ENCODE results near the gene PRRX2.

Gene PRRX2

GRCh38 chr9:129665389-129665775 is at the start of gene PRRX2:
TSS of gene PRRX2 (plus strand) at chr9:129665647. CDS start at chr9:129665868, 221 bp downstream.
- no peak for DNase-seq (ENCODE audit: extremely low read depth, low read depth)
- TF ChIP-seq, protein P1, sequence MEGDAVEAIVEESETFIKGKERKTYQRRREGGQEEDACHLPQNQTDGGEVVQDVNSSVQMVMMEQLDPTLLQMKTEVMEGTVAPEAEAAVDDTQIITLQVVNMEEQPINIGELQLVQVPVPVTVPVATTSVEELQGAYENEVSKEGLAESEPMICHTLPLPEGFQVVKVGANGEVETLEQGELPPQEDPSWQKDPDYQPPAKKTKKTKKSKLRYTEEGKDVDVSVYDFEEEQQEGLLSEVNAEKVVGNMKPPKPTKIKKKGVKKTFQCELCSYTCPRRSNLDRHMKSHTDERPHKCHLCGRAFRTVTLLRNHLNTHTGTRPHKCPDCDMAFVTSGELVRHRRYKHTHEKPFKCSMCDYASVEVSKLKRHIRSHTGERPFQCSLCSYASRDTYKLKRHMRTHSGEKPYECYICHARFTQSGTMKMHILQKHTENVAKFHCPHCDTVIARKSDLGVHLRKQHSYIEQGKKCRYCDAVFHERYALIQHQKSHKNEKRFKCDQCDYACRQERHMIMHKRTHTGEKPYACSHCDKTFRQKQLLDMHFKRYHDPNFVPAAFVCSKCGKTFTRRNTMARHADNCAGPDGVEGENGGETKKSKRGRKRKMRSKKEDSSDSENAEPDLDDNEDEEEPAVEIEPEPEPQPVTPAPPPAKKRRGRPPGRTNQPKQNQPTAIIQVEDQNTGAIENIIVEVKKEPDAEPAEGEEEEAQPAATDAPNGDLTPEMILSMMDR (IDR thresholded peaks at IDR 0.05; ENCODE audit: low read depth, low read length, missing control alignments): no peak
- peak within 1 kb of the TSS; percentile 68 for H3K4me3 ChIP-seq (replicated peaks; ENCODE audit: low read depth, low read length)

DNA sequence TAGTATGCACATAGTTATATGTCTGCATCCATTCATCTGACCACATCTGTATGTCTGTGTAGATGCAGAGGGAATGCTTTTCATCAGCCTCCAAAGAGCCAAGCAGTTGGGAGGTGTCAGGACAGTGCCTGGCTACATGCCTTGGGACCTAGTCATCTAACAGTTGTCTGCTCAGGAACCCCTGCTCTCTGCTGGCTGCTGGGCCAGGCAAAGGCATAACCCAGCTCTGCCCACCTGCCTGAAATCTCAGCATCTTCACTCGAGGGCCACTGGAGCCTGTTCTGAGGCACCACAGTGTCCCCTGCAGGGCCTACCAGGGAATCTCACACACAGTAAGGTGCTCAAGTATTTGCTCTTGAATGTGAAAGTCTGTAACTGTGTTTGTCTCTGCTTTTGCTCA is 48.3 kb upstream of the PRRX2 start:
- TF ChIP-seq, protein P1 (IDR thresholded peaks at IDR 0.05; ENCODE audit: low read depth, low read length, missing control alignments): peak; percentile 70
- no peak for DNase-seq (ENCODE audit: extremely low read depth, low read depth)

GRCh38 chr9:129619787-129620668 is 45.4 kb upstream of the PRRX2 start:
- TF ChIP-seq, protein P1 (IDR thresholded peaks at IDR 0.05; ENCODE audit: low read depth, low read length, missing control alignments): peak; percentile 11
- no peak for DNase-seq (ENCODE audit: extremely low read depth, low read depth)
- peak overlapping the region; percentile 42 for H3K4me3 ChIP-seq (replicated peaks; ENCODE audit: low read depth, low read length)

More for the DNA sequence above, 48.3 kb upstream of the PRRX2 start:
- no peak overlapping the region for H3K4me3 ChIP-seq (replicated peaks; ENCODE audit: low read depth, low read length)

DNA sequence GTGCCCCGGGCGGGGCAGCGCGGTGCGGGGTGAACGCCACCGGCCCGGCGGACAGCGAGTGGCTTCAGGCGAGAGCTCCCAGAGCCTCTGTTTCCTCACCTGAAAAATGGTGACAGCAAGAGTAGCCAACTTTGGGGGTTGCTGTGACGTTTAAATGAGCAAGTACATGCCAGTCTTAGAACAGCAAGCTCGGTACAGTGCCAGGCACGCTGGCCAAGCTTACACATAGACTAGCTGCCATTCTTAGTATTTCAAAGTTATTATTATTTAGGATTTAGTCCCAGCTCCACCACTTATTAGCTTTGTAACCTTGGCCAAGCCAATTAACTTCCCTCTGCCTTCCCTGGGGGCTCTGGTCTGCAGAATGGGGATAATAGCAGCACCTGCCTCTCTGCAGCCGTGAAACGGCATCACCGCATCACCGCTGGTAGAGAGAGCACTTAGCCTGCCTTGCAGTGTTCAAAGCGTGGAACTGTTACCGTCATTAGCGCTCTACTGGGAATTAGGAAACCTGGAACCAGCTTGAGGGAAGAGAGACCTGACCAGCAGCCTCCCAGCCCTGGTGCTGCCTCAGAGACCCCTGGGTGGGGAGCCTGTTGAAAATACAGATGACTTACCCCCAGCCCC is 44.7 kb upstream of the PRRX2 start, which contains the start of gene C9orf50:
TSS of gene C9orf50 (minus strand) at position 433 of the 627 bp plus-strand sequence. CDS start 527 bp downstream, outside the sequence.
- H3K4me3 ChIP-seq (replicated peaks; ENCODE audit: low read depth, low read length): peak within 1 kb of the TSS; percentile 42
- DNase-seq (ENCODE audit: extremely low read depth, low read depth): no peak
- TF ChIP-seq, protein P1 (IDR thresholded peaks at IDR 0.05; ENCODE audit: low read depth, low read length, missing control alignments): no peak

GRCh38 chr9:129623331-129623730 is 42.1 kb upstream of the PRRX2 start:
- TF ChIP-seq, protein P1 (IDR thresholded peaks at IDR 0.05; ENCODE audit: low read depth, low read length, missing control alignments): no peak
- no peak for DNase-seq (ENCODE audit: extremely low read depth, low read depth)
- H3K4me3 ChIP-seq (replicated peaks; ENCODE audit: low read depth, low read length): no peak overlapping the region

- TF ChIP-seq, protein P1 (IDR thresholded peaks at IDR 0.05; ENCODE audit: low read depth, low read length, missing control alignments): peak; percentile 91
- no peak overlapping the region for H3K4me3 ChIP-seq (replicated peaks; ENCODE audit: low read depth, low read length)
- no peak for DNase-seq (ENCODE audit: extremely low read depth, low read depth)
These were observed 41.2 kb upstream of the PRRX2 start for GRCh38 chr9:129624168-129624759.
